22Rv1 (cell line): ENCODE data around the gene CDC42BPB.

Source experiments
- ZFX ChIP-seq: fragments of 450-650 bp; IDR thresholded peaks from 2 replicates; pipeline ENCODE4 v1.6.1; 2017; ENCODE audit warnings: antibody characterized with exemption, borderline replicate concordance
- TF ChIP-seq, protein P1 (sequence below): fragments of 450-650 bp; IDR thresholded peaks from 2 replicates; pipeline ENCODE4 v1.5.1; 2017; ENCODE audit warnings: mild to moderate bottlenecking

GRCh38 chr14:102969901-102970300, 87.4 kb downstream of the CDC42BPB start:
- TF ChIP-seq, protein P1, sequence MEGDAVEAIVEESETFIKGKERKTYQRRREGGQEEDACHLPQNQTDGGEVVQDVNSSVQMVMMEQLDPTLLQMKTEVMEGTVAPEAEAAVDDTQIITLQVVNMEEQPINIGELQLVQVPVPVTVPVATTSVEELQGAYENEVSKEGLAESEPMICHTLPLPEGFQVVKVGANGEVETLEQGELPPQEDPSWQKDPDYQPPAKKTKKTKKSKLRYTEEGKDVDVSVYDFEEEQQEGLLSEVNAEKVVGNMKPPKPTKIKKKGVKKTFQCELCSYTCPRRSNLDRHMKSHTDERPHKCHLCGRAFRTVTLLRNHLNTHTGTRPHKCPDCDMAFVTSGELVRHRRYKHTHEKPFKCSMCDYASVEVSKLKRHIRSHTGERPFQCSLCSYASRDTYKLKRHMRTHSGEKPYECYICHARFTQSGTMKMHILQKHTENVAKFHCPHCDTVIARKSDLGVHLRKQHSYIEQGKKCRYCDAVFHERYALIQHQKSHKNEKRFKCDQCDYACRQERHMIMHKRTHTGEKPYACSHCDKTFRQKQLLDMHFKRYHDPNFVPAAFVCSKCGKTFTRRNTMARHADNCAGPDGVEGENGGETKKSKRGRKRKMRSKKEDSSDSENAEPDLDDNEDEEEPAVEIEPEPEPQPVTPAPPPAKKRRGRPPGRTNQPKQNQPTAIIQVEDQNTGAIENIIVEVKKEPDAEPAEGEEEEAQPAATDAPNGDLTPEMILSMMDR, result no peak
- TF ChIP-seq ZFX, result no peak
